HepG2 (cell line): Measurements from ENCODE around the gene RDH16.
"Not testable (repeated sequence)": the region's sequence is repeated elsewhere in the genome, so short reads cannot be mapped to it uniquely, and the experiment has no call there.

Experiments
- RXRA ChIP-seq: sonication (generic); formaldehyde crosslinking; IDR thresholded peaks from 2 replicates; pipeline ENCODE4 v1.5.1; 2020; ENCODE audit warnings: missing genetic modification reagents
- ZNF17 ChIP-seq: sonication (generic); formaldehyde crosslinking; IDR thresholded peaks from 2 replicates; pipeline ENCODE4 v1.5.0; 2020; ENCODE audit warnings: mild to moderate bottlenecking, missing genetic modification reagents

DNA sequence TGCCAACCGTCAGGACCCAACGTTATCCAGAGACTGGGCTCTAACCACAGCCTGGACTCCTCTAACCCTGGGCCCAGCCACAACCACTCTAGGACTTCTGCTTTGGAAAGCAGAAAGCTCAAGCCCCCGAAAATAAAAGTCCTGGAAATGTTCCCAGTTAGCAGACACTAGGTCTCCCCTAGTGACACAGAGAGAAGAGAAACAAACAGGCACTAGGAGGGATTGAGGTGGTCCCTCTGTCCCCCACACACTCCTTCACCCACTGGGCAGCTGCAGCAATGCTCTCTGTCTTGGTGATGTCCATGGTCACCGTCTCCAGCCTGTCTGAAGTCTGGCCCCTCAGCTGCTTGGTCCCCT, 16.5 kb downstream of the RDH16 start:
- TF ChIP-seq RXRA, ZNF17 (CRISPR knock-in tag): not testable (repeated sequence)
